IMR-90 (cell line): ENCODE data around the gene RPUSD4. TPM values are rescaled to one million over a fixed set of nuclear protein-coding genes. Genes with fewer than 3 reads are reported as not detected.

ENCODE experiments used
- ATAC-seq: fragments of 200-7000 bp; cut with Tn5 transposase; 2 replicates; pipeline ENCODE4 v1.9.1; 2020; ENCODE audit warnings: low read depth, mild to moderate bottlenecking, moderate library complexity
- BruUV-seq: library from RNA; stranded (reverse); fragments of 400-500 nt; replicated peaks from 2 replicates; lab custom pipeline; 2021; lab: Mats Ljungman, UMichigan
- CTCF ChIA-PET: fragments of 300-600 bp; formaldehyde crosslinking; extraction: SDS; loops from one replicate; lab custom pipeline; 2021; ENCODE audit warnings: antibody characterized with exemption; lab: Yijun Ruan, JAX
- POLR2A ChIA-PET: fragments of 300-600 bp; sonication (Branson Sonifier 250); formaldehyde crosslinking; loops from one replicate; lab custom pipeline; 2022; ENCODE audit warnings: antibody characterized with exemption; ENCODE audit not compliant: unreplicated experiment; lab: Charles Lee
- DNase-seq: peaks from one replicate; pipeline ENCODE4 v3.0.0; 2013
- H2AFZ ChIP-seq: replicated peaks from 2 replicates; pipeline ENCODE3; 2013; ENCODE audit warnings: low read length, mild to moderate bottlenecking; ENCODE audit not compliant: poor library complexity
- H2AK5ac ChIP-seq: 2 replicates; pipeline ENCODE4 v1.6.1; 2013; ENCODE audit warnings: low read depth, low read length, inconsistent platforms
- H2AK9ac ChIP-seq: replicated peaks from 2 replicates; pipeline ENCODE3; 2013; ENCODE audit warnings: mild to moderate bottlenecking, low read depth, low read length, moderate library complexity; ENCODE audit not compliant: poor library complexity
- H2BK120ac ChIP-seq: 2 replicates; pipeline ENCODE4 v1.6.1; 2013; ENCODE audit warnings: low read depth, low read length, inconsistent platforms
- H2BK15ac ChIP-seq: 3 replicates; pipeline ENCODE4 v1.6.1; 2013; ENCODE audit warnings: low read depth, low read length, inconsistent platforms
- H2BK20ac ChIP-seq: 2 replicates; pipeline ENCODE4 v1.6.1; 2013; ENCODE audit warnings: low read depth, mild to moderate bottlenecking, inconsistent platforms, low read length, moderate library complexity
- H2BK5ac ChIP-seq: 2 replicates; pipeline ENCODE4 v1.6.1; 2013; ENCODE audit warnings: mild to moderate bottlenecking, low read depth, low read length, inconsistent platforms; ENCODE audit not compliant: poor library complexity, severe bottlenecking
- H3K14ac ChIP-seq: replicated peaks from 2 replicates; pipeline ENCODE4 v1.6.1; 2013; ENCODE audit warnings: low read depth, low read length, inconsistent platforms
- H3K18ac ChIP-seq: 2 replicates; pipeline ENCODE4 v1.6.1; 2013; ENCODE audit warnings: low read depth, low read length, control low read depth
- H3K23ac ChIP-seq: 2 replicates; pipeline ENCODE4 v1.6.1; 2013; ENCODE audit warnings: low read depth, low read length, inconsistent platforms
- H3K27ac ChIP-seq: 2 replicates; pipeline ENCODE4 v1.5.1; 2013; ENCODE audit warnings: mild to moderate bottlenecking, control low read depth, low read length; ENCODE audit not compliant: insufficient read depth
- H3K27me3 ChIP-seq: 2 replicates; pipeline ENCODE4 v1.6.1; 2013; ENCODE audit warnings: low read length; ENCODE audit not compliant: control insufficient read depth, insufficient read depth
- H3K36me3 ChIP-seq: 2 replicates; pipeline ENCODE4 v1.6.1; 2013; ENCODE audit warnings: low read length, mixed read lengths; ENCODE audit not compliant: control insufficient read depth, insufficient read depth
- H3K4ac ChIP-seq: 2 replicates; pipeline ENCODE4 v1.6.1; 2013; ENCODE audit warnings: low read depth, low read length, inconsistent platforms
- H3K4me1 ChIP-seq: 2 replicates; pipeline ENCODE4 v1.6.1; 2013; ENCODE audit warnings: low read length, mixed read lengths; ENCODE audit not compliant: control insufficient read depth, insufficient read depth
- H3K4me2 ChIP-seq: 2 replicates; pipeline ENCODE4 v1.6.1; 2013; ENCODE audit warnings: low read depth, mild to moderate bottlenecking, control low read depth, low read length, moderate library complexity
- H3K4me3 ChIP-seq: 2 replicates; pipeline ENCODE4 v1.5.1; 2013; ENCODE audit warnings: low read depth, mild to moderate bottlenecking, control low read depth, low read length, moderate library complexity; ENCODE audit not compliant: insufficient read depth
- H3K56ac ChIP-seq: 2 replicates; pipeline ENCODE4 v1.6.1; 2013; ENCODE audit warnings: low read length, inconsistent platforms; ENCODE audit not compliant: insufficient read depth; ENCODE audit errors: extremely low read depth
- H3K79me1 ChIP-seq, 2 experiments: 2 replicates each; pipeline ENCODE4 v1.6.1; 2013; ENCODE audit warnings: low read length in 2 of 2, inconsistent platforms in 1 of 2, low read depth in 1 of 2
- H3K9ac ChIP-seq: 2 replicates; pipeline ENCODE4 v1.6.1; 2013; ENCODE audit warnings: low read depth, low read length, control low read depth
- H3K9me1 ChIP-seq: 2 replicates; pipeline ENCODE4 v1.6.1; 2013; ENCODE audit warnings: low read length, inconsistent platforms; ENCODE audit not compliant: insufficient read depth
- H3K9me3 ChIP-seq: 2 replicates; pipeline ENCODE4 v1.6.1; 2013; ENCODE audit warnings: low read length; ENCODE audit not compliant: control insufficient read depth, insufficient read depth
- H4K20me1 ChIP-seq: 2 replicates; pipeline ENCODE4 v1.6.1; 2013; ENCODE audit warnings: low read length, inconsistent platforms; ENCODE audit not compliant: insufficient read depth
- H4K5ac ChIP-seq: 2 replicates; pipeline ENCODE4 v1.6.1; 2013; ENCODE audit warnings: mild to moderate bottlenecking, low read depth, low read length, control low read depth
- H4K8ac ChIP-seq, 2 experiments: 2 replicates each; pipeline ENCODE4 v1.6.1; 2013; ENCODE audit warnings: low read depth in 2 of 2, low read length in 2 of 2, control low read depth in 1 of 2, inconsistent platforms in 1 of 2
- H4K91ac ChIP-seq: 2 replicates; pipeline ENCODE4 v1.6.1; 2013; ENCODE audit warnings: low read depth, low read length, inconsistent platforms; ENCODE audit not compliant: insufficient read depth
- BHLHE40 ChIP-seq: fragments of 150-350 bp; IDR thresholded peaks from 2 replicates; pipeline ENCODE4 v1.6.1; 2016; ENCODE audit warnings: mild to moderate bottlenecking, low read depth, low read length
- CEBPB ChIP-seq: IDR thresholded peaks from 2 replicates; pipeline ENCODE4 v1.6.1; 2012; ENCODE audit warnings: low read depth, low read length, improper control_type of control experiment
- CTCF ChIP-seq: conservative IDR thresholded peaks from 2 replicates; pipeline ENCODE4 v1.5.1; 2012; ENCODE audit warnings: mild to moderate bottlenecking, low read depth, low read length, improper control_type of control experiment
- ELK1 ChIP-seq: fragments of 150-350 bp; IDR thresholded peaks from 2 replicates; pipeline ENCODE4 v1.6.1; 2016; ENCODE audit warnings: low read depth, mild to moderate bottlenecking, low read length, moderate library complexity, borderline replicate concordance
- FOS ChIP-seq: fragments of 150-350 bp; IDR thresholded peaks from 2 replicates; pipeline ENCODE4 v1.6.1; 2016; ENCODE audit warnings: low read depth, low read length
- MAZ ChIP-seq: IDR thresholded peaks from 2 replicates; pipeline ENCODE4 v1.6.1; 2012; ENCODE audit warnings: low read depth, mild to moderate bottlenecking, low read length, improper control_type of control experiment, moderate library complexity, borderline replicate concordance
- NFE2L2 ChIP-seq: fragments of 150-350 bp; IDR thresholded peaks from 2 replicates; pipeline ENCODE4 v1.6.1; 2016; ENCODE audit warnings: low read depth, mild to moderate bottlenecking, low read length
- POLR2A ChIP-seq: IDR thresholded peaks from 2 replicates; pipeline ENCODE4 v1.6.1; 2012; ENCODE audit warnings: mild to moderate bottlenecking, low read depth, low read length
- RAD21 ChIP-seq: IDR thresholded peaks from 2 replicates; pipeline ENCODE4 v1.6.1; 2012; ENCODE audit warnings: low read length, improper control_type of control experiment
- RFX5 ChIP-seq: IDR thresholded peaks from 2 replicates; pipeline ENCODE4 v1.8.0; 2012; ENCODE audit warnings: low read depth, mild to moderate bottlenecking, low read length, moderate library complexity
- SMC3 ChIP-seq: fragments of 150-350 bp; IDR thresholded peaks from 2 replicates; pipeline ENCODE4 v1.6.1; 2016; ENCODE audit warnings: low read depth, mild to moderate bottlenecking, antibody characterized with exemption, low read length, moderate library complexity
- whole genome bisulfite sequencing, 2 experiments: methylation state at CpG; one replicate each; pipeline versions ENCODE4 v1.1.5 to v1.1.7; 2013; ENCODE audit warnings: missing lambda C conversion rate in 2 of 2; ENCODE audit not compliant: insufficient read length in 1 of 2; ENCODE audit errors: extremely low coverage in 2 of 2; 5-methylcytosine and 5-hydroxymethylcytosine counted together
- dilution Hi-C: fragments of 300-500 bp; cut with HindIII; formaldehyde crosslinking; loops from one replicate; pipeline ENCODE4 v1.14.3; 2018; ENCODE audit warnings: low sequenced_read_pairs; ENCODE audit not compliant: unreplicated experiment
- in situ Hi-C: fragments of 300-500 bp; cut with MboI; formaldehyde crosslinking; loops from 3 replicates; pipeline ENCODE4 v1.14.3; 2019; ENCODE audit warnings: low sequenced_read_pairs, inconsistent platforms, mixed read lengths
- intact Hi-C: fragments of 100-400 bp; cut with micrococcal nuclease; formaldehyde crosslinking; loops from 2 replicates; pipeline ENCODE4 v1.10.0; 2022
- polyA plus RNA-seq, 3 experiments: library from polyadenylated mRNA; depleted of rRNA; stranded (reverse); fragments of >200 nt; gene quantifications; 2 replicates each; pipeline ENCODE4 v1.2.3, GENCODE V29; 2012; ENCODE audit warnings: low replicate concordance in 1 of 3
- total RNA-seq: library from RNA; depleted of rRNA; stranded (reverse); fragments of >200 nt; gene quantifications from 2 replicates; pipeline ENCODE4 v1.2.3, GENCODE V29; 2012

The RPUSD4 gene
- total and polyA plus RNA-seq, 2 of the 4 experiments (the other 2 are of a cell fraction): 22.1 to 30.6 TPM

- Histone ChIP-seq H3K9me3 (no peaks in the 10 kb centered on the region), H4K8ac (no peak overlapping the region), H2BK5ac (no peak overlapping the region), H4K5ac (no peak overlapping the region), H3K14ac (no peak overlapping the region), H3K9me1 (no peaks in the 10 kb centered on the region), H2BK20ac (no peak overlapping the region), H2AK9ac (no peak overlapping the region), H4K20me1 (peaks cover 13% of the 10 kb centered on the region; the same call in 1 of the 2 replicates), H2AFZ (no peak overlapping the region), H3K9ac (no peak overlapping the region), H3K18ac (no peak overlapping the region), H3K27me3 (no peaks in the 10 kb centered on the region), H2BK120ac (no peak overlapping the region), H3K23ac (no peak overlapping the region), H3K56ac (no peak overlapping the region), H3K4ac (no peak overlapping the region), H3K79me1 (peaks cover 16 to 32% of the 10 kb centered on the region in 2 experiments), H2AK5ac (no peak overlapping the region), H3K4me2 (no peak overlapping the region), H3K4me3 (no peak overlapping the region), H2BK15ac (no peak overlapping the region), H3K4me1 (peaks cover 1% of the 10 kb centered on the region; the same call in 1 of the 2 replicates), H4K91ac (no peak overlapping the region), H3K27ac (no peak overlapping the region), H3K36me3 (peaks cover 2% of the 10 kb centered on the region; the same call in 1 of the 2 replicates)
- in situ Hi-C loops (no loop called here), dilution Hi-C loops (no loop called here), intact Hi-C loops (no loop called here)
- TF ChIP-seq POLR2A (no peak), ELK1 (no peak), RAD21 (no peak), RFX5 (no peak), CTCF (no peak), BHLHE40 (no peak), MAZ (no peak), CEBPB (no peak), FOS (no peak), NFE2L2 (no peak), SMC3 (no peak)
- POLR2A ChIA-PET: no interaction called here
- ATAC-seq (no peak), DNase-seq (no peak)
- no TSS peak for BruUV-seq
- CTCF ChIA-PET: no interaction called here
- no CpG with 5 or more reads among the region's 3 CpGs for WGBS, 2 experiments
Measured at GRCh38 chr11:126232683-126233082, 21.2 kb upstream of the RPUSD4 start.
